ENCODE measurements around the gene OR2T33.
"Not testable (repeated sequence)": the region's sequence is repeated elsewhere in the genome, so short reads cannot be mapped to it uniquely, and the experiment has no call there.

The OR2T33 gene, protein sequence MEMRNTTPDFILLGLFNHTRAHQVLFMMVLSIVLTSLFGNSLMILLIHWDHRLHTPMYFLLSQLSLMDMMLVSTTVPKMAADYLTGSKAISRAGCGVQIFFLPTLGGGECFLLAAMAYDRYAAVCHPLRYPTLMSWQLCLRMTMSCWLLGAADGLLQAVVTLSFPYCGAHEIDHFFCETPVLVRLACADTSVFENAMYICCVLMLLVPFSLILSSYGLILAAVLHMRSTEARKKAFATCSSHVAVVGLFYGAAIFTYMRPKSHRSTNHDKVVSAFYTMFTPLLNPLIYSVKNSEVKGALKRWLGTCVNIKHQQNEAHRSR

GRCh38 chr1:248277876-248278275 is at the start of gene OR2T33:
Gene OR2T33, minus strand, starts transcription at chr1:248277976. Its CDS starts 4,162 bp downstream, at chr1:248273814.
- DNase-seq (ENCODE audit: low spot score), result no peak

DNA sequence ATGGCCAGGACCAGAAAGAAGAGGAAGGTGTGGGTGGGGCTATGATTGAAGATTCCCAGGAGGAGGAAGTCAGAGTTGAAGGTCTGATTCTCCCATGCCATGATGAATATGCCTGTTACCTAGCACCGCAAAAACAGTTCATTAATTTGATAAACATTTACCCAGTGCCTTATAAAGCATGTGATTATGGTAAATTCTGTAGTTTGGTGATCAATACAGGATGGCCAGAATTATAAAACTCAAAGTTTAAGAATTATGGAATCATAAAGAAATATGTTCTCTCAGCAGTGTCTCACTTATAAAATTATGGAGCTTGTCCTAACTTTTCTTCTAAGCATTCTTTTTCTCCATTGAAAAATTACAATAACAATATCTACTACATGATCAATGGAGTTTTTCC is 46.7 kb upstream of the OR2T33 start, which contains the start of gene OR2M7:
OR2M7 (minus strand) TSS at position 101 of the 400 bp plus-strand sequence; CDS start at position 101, 0 bp downstream.
- no peak for DNase-seq (ENCODE audit: low spot score)

DNA sequence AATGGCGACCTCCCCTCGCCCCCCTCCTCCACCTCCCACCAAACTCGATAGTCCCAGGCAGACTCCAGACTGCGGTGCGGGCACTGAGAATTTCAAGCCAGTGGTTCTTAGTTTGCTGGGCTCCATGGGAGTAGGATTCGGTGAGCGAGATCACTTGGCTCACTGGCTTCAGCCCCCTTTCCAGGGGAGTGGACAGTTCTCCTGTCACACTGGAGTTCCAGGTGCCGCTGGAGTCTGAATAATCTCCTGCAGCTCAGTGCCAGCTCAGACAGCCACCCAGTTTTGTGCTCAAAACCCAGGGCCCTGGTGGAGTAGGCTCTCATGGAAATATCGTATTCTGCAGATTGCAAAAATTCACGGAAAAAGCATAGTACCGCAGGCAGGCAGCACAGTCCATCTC is 39.0 kb upstream of the OR2T33 start:
- DNase-seq (ENCODE audit: low spot score), result no peak

- not testable (repeated sequence) for DNase-seq (ENCODE audit: low spot score)
Measured at GRCh38 chr1:248306740-248307139, 29.0 kb upstream of the OR2T33 start.

DNA sequence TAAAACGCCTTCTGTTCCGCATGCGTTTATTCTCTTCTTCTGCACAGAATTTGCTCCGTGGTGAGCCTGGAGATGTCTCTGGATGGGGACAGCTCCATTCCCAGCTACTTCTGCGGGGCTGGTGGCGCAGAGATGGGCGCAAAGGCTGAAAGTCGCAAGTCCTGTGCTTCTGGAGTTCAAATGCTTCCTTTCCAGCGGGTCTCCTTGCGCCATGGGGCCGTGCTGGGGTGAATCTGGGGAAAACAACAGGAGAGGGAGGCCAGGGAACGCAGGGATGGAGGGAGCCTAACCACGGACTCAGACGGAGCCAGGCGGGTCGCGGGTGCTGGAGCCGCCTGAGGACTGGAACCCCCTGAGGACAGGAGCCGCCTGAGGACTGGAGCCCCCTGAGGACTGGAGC is 28.3 kb upstream of the OR2T33 start:
- DNase-seq (ENCODE audit: low spot score), result no peak

- DNase-seq (ENCODE audit: low spot score), result not testable (repeated sequence)
Measured at GRCh38 chr1:248305672-248306071, 27.9 kb upstream of the OR2T33 start.

DNA sequence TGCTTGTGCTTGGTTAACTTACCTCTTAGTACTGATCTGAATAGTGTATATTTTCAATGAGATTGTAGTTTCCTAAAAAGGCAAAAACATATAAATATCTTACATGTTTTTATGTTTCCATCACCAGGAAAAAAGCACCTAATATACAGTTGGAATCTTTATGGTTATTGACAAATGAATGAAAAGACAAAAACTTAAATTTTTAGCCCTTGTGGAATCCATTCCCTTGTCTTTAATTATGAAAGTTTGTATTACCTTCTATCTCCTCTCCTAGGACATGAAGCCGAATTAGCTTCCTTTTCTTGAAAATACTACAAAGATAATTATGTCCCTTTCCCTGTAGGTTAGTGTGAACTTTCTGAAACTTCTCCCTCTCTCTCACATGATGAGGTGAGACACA is 25.5 kb upstream of the OR2T33 start, which contains the start of gene OR2T12:
OR2T12 (minus strand) TSS at position 101 of the 400 bp plus-strand sequence. CDS start 7,846 bp downstream, outside the sequence.
- DNase-seq (ENCODE audit: low spot score), result no peak

- no peak for DNase-seq (ENCODE audit: low spot score)
Measured at GRCh38 chr1:248288391-248288790, 10.6 kb upstream of the OR2T33 start.

- DNase-seq (ENCODE audit: low spot score), result not testable (repeated sequence)
Measured at GRCh38 chr1:248273225-248273624, 4.6 kb downstream of the OR2T33 start.

DNA sequence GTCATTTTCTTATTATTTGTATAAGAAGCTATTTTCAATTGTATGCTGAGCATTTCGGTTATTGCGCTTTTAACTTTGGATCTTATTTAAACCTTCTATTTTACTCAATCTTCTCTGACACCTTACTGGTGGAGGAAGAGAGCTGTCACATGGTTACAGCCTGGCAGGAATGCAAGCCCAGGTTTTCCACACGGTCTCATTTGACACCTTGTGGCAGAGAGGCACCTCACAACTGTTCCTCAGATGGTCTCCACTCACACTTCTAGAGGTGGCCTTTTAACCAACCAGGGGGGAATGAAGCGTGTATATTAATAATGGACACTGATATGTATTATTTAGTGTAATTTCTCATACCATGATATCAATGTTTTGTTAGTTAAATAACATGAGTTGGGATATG is 9.6 kb downstream of the OR2T33 start:
- no peak for DNase-seq (ENCODE audit: low spot score)

DNA sequence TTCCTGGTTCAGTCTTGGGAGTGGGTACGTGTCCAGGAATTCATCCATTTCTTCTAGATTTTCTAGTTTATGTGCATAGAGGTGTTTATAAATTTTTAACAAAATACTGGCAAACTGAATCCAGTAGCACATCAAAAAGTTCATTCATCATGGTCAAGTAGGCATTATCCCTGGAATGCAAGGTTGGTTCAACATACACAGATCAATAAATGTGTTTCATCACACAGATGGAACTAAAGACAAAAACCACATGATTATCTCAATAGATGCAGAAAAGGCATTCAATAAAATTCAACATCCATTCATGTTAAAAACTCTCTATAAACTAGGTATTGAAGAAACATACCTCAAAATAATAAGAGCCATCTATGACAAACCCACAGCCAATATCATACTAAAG is 18.5 kb downstream of the OR2T33 start:
- DNase-seq (ENCODE audit: low spot score), result not testable (repeated sequence)

DNA sequence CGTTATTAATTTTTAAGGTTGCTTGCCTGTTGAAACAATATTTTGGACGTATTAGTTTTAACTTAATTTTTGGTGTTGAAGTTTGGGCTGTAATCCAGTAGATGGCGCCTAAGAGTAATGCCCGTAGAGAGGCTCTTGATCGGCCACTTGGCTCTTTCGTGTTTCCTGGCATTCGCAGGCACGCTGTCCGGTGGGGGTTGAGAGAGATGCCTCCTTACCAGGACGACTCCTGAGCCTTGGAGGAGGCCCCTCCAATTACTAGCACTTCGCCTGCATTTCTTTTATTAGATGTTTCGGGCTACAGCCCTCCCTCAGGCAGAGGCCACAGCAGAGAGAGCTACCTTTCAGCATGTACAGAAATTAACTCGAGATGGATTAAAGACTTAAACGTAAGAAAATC is 34.6 kb downstream of the OR2T33 start:
- peak; percentile 46 for DNase-seq (ENCODE audit: low spot score)

DNA sequence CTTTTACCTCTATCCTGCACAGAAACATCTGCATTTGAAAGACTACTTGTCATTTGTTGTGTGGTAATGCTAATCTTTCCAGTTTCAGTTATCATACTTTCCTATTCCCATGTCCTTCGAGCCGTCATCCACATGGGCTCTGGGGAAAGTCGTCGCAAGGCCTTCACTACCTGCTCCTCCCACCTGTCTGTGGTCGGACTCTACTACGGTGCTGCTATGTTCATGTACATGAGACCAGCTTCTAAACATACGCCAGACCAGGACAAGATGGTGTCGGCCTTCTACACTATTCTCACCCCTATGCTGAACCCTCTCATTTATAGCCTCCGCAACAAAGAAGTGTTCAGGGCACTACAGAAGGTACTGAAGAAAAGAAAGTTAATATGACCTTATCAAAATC is 38.3 kb downstream of the OR2T33 start:
- DNase-seq (ENCODE audit: low spot score), result no peak

DNA sequence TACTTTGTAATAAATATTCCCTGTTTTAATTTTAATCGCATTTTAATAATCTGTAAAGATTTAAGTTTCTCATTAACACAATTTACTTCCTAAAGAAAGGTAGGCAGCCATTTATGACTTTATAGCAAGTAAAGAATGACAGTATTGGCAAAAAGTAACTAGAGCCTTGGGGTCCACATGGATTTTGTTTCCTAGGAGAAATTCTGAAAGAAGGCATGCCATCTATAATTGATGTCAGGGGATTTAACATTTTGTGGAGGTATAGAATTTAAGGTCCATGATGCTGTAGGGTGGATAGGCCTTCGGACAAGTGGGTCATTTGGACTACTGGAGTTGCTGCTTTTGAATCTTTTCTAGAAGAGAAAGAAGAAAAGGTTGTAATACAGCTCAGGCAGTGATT is 46.7 kb downstream of the OR2T33 start, which contains the start of gene OR2M4:
OR2M4 (plus strand) TSS at position 301 of the 400 bp plus-strand sequence. CDS start 7,512 bp downstream, outside the sequence.
- DNase-seq (ENCODE audit: low spot score), result no peak

GRCh38 chr1:248229360-248229908 is 48.3 kb downstream of the OR2T33 start:
- DNase-seq (ENCODE audit: low spot score), result no peak

GRCh38 chr1:248225537-248225936 is 52.2 kb downstream of the OR2T33 start:
- no peak for DNase-seq (ENCODE audit: low spot score)

Measured in activated CD4-positive, alpha-beta T cell treated with anti-CD3 and anti-CD28 coated beads, Interleukin-2, Interleukin-4, amounts not matched to agents 100 ng/mL and 50 ng/mL, durations not matched to agents 16 hours and 8 hours (primary cell).